HUES48 (cell line): ENCODE measurements around the gene SLC35B2.
A peak's percentile ranks its signal among the peaks of the same experiment; 100 is the strongest.

Experiments used
- H3K27ac ChIP-seq: one replicate; pipeline ENCODE4 v1.7.0; 2013; ENCODE audit warnings: low read depth, low read length, inconsistent platforms
- H3K27me3 ChIP-seq: 2 replicates; pipeline ENCODE4 v1.6.1; 2013; ENCODE audit warnings: mild to moderate bottlenecking, low read length; ENCODE audit not compliant: control insufficient read depth, insufficient read depth
- H3K36me3 ChIP-seq: 2 replicates; pipeline ENCODE4 v1.6.1; 2013; ENCODE audit warnings: low read length; ENCODE audit not compliant: control insufficient read depth, insufficient read depth
- H3K4me1 ChIP-seq: 2 replicates; pipeline ENCODE4 v1.6.1; 2013; ENCODE audit warnings: mild to moderate bottlenecking, low read length; ENCODE audit not compliant: control insufficient read depth, insufficient read depth
- H3K4me3 ChIP-seq: 2 replicates; pipeline ENCODE4 v1.5.1; 2013; ENCODE audit warnings: mild to moderate bottlenecking, low read depth, low read length
- H3K9ac ChIP-seq: 2 replicates; pipeline ENCODE4 v1.6.1; 2013; ENCODE audit warnings: mild to moderate bottlenecking, low read depth, low read length, moderate library complexity
- H3K9me3 ChIP-seq: 2 replicates; pipeline ENCODE4 v1.6.1; 2013; ENCODE audit warnings: low read length; ENCODE audit not compliant: control insufficient read depth, insufficient read depth

SLC35B2 gene

GRCh38 chr6:44257025-44257752 is at the start of gene SLC35B2:
SLC35B2 (minus strand) TSS chr6:44257528; CDS start chr6:44257410, 118 bp downstream.
- peak within 1 kb of the TSS; percentile 71 for H3K4me3 ChIP-seq
- no peaks in the 10 kb centered on the region for H3K27me3 ChIP-seq
- H3K4me1 ChIP-seq, result 0 out of 2 replicates have a peak, but pooled peaks cover 5% of the 10 kb centered on the region
- peak within 1 kb of the TSS; percentile 80 for H3K9ac ChIP-seq
- H3K27ac ChIP-seq, result peak within 1 kb of the TSS; percentile 91
- H3K9me3 ChIP-seq, result no peaks in the 10 kb centered on the region
- H3K36me3 ChIP-seq, result peaks cover 60% of the 10 kb centered on the region

- Histone ChIP-seq H3K4me1 (no peaks in the 10 kb centered on the region), H3K9ac (no peak overlapping the region), H3K27ac (no peak overlapping the region), H3K9me3 (no peaks in the 10 kb centered on the region), H3K36me3 (peaks cover 94% of the 10 kb centered on the region), H3K4me3 (no peak overlapping the region), H3K27me3 (no peaks in the 10 kb centered on the region)
These were observed 49.4 kb upstream of the SLC35B2 start for GRCh38 chr6:44306710-44307109.

GRCh38 chr6:44305200-44305725 is 47.9 kb upstream of the SLC35B2 start:
- Histone ChIP-seq H3K27me3 (no peaks in the 10 kb centered on the region), H3K27ac (peak overlapping the region; percentile 50), H3K36me3 (peaks cover 94% of the 10 kb centered on the region), H3K4me1 (no peaks in the 10 kb centered on the region), H3K9ac (no peak overlapping the region), H3K4me3 (no peak overlapping the region), H3K9me3 (no peaks in the 10 kb centered on the region)

GRCh38 chr6:44304282-44305199 is 47.2 kb upstream of the SLC35B2 start:
- no peaks in the 10 kb centered on the region for H3K27me3 ChIP-seq
- no peaks in the 10 kb centered on the region for H3K4me1 ChIP-seq
- peak overlapping the region; percentile 50 for H3K27ac ChIP-seq
- no peaks in the 10 kb centered on the region for H3K9me3 ChIP-seq
- no peak overlapping the region for H3K9ac ChIP-seq
- peaks cover 91% of the 10 kb centered on the region for H3K36me3 ChIP-seq
- H3K4me3 ChIP-seq, result no peak overlapping the region

- peaks cover 87% of the 10 kb centered on the region for H3K36me3 ChIP-seq
These were observed 46.5 kb upstream of the SLC35B2 start for GRCh38 chr6:44303842-44304241.

GRCh38 chr6:44302856-44303255 is 45.5 kb upstream of the SLC35B2 start:
- Histone ChIP-seq H3K27ac (no peak overlapping the region), H3K4me1 (no peaks in the 10 kb centered on the region), H3K9me3 (no peaks in the 10 kb centered on the region), H3K4me3 (no peak overlapping the region), H3K36me3 (peaks cover 84% of the 10 kb centered on the region), H3K27me3 (peaks cover 5% of the 10 kb centered on the region; the same call in 1 of the 2 replicates), H3K9ac (no peak overlapping the region)

More at GRCh38 chr6:44303842-44304241, 46.5 kb upstream of the SLC35B2 start:
- H3K4me1 ChIP-seq, result no peaks in the 10 kb centered on the region
- no peaks in the 10 kb centered on the region for H3K27me3 ChIP-seq
- H3K9ac ChIP-seq, result no peak overlapping the region
- H3K9me3 ChIP-seq, result no peaks in the 10 kb centered on the region
- H3K4me3 ChIP-seq, result no peak overlapping the region
- H3K27ac ChIP-seq, result no peak overlapping the region

GRCh38 chr6:44301782-44302564 is 44.6 kb upstream of the SLC35B2 start:
- Histone ChIP-seq H3K9ac (no peak overlapping the region), H3K27ac (no peak overlapping the region), H3K27me3 (peaks cover 9% of the 10 kb centered on the region; the same call in 1 of the 2 replicates), H3K36me3 (peaks cover 75% of the 10 kb centered on the region), H3K4me1 (peaks cover under 1% of the 10 kb centered on the region; the same call in 1 of the 2 replicates), H3K4me3 (no peak overlapping the region), H3K9me3 (no peaks in the 10 kb centered on the region)

GRCh38 chr6:44301106-44301505 is 43.8 kb upstream of the SLC35B2 start:
- Histone ChIP-seq H3K36me3 (peaks cover 66% of the 10 kb centered on the region), H3K4me3 (no peak overlapping the region), H3K9ac (no peak overlapping the region), H3K4me1 (peaks cover 7% of the 10 kb centered on the region; the same call in 1 of the 2 replicates), H3K27ac (no peak overlapping the region), H3K27me3 (peaks cover 18% of the 10 kb centered on the region), H3K9me3 (no peaks in the 10 kb centered on the region)

GRCh38 chr6:44300292-44300823 is 43.0 kb upstream of the SLC35B2 start:
- no peak overlapping the region for H3K9ac ChIP-seq
- peaks cover 25% of the 10 kb centered on the region for H3K27me3 ChIP-seq
- peaks cover 59% of the 10 kb centered on the region for H3K36me3 ChIP-seq

GRCh38 chr6:44298864-44299263 is 41.5 kb upstream of the SLC35B2 start:
- Histone ChIP-seq H3K9me3 (no peaks in the 10 kb centered on the region), H3K27ac (no peak overlapping the region), H3K4me1 (peaks cover 7% of the 10 kb centered on the region; the same call in 1 of the 2 replicates), H3K9ac (no peak overlapping the region), H3K4me3 (no peak overlapping the region), H3K27me3 (peaks cover 32% of the 10 kb centered on the region), H3K36me3 (peaks cover 44% of the 10 kb centered on the region)

More at GRCh38 chr6:44300292-44300823, 43.0 kb upstream of the SLC35B2 start:
- H3K9me3 ChIP-seq, result no peaks in the 10 kb centered on the region
- H3K27ac ChIP-seq, result no peak overlapping the region
- H3K4me3 ChIP-seq, result no peak overlapping the region
- peaks cover 7% of the 10 kb centered on the region; the same call in 1 of the 2 replicates for H3K4me1 ChIP-seq
